SU-DHL-6 (cell line): Measurements from ENCODE around the gene ACACB.

Experiments used
- CTCF ChIP-seq: fragments of 200-600 bp; sonication (generic); IDR thresholded peaks from one replicate; pipeline ENCODE4 v1.5.1; 2017; ENCODE audit warnings: antibody characterized with exemption, mild to moderate bottlenecking, low read length, moderate library complexity; ENCODE audit not compliant: insufficient read depth, poor library complexity, severe bottlenecking
- EZH2phosphoT487 ChIP-seq: fragments of 200-600 bp; sonication (generic), shearing (Covaris generic); conservative IDR thresholded peaks from 2 replicates; pipeline ENCODE4 v1.6.1; 2018; ENCODE audit warnings: mild to moderate bottlenecking, antibody characterized with exemption, low read length, moderate library complexity, mixed read lengths

DNA sequence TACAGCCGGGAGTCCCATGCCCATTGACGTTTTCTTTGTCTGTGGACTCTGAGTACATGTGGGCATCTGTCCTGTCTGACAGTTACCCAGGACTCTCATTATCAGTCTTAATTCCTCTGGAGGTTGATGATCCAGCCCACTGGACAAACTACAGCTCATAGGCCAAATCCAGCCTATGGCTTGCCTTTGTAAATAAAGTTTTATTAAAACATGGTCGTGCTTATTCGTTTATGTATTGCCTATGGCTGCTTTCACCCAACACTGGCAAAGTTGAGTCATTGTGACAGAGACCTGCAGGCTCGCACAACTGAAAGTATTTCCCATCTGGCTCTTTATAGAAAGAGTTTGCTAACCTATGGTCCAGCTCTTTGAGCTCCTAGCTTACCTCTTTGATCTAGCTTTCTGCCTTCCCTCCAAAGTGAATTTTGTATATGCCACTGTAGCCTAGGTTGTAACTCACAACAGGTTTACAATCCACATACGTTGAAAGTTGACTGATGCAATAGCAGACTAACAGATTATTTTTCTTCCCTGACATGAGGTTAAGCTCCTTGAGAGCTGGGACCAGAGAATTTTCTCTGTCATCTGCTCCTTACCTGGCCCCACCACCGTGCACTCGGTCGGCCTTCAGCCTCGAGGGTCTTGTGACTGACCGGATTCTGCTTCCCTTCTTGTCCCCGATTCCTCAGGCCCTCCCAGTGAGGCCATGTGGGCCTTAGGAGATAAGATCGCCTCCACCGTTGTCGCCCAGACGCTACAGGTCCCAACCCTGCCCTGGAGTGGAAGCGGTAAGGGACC, 57.3 kb downstream of the ACACB start:
- TF ChIP-seq CTCF (no peak), EZH2phosphoT487 (no peak)
